GM19099 (cell line): ENCODE results near the gene CMTM8.

Experiments
- POLR2A ChIP-seq: IDR thresholded peaks from 3 replicates; pipeline ENCODE4 v1.6.1; 2011; ENCODE audit warnings: low read depth; ENCODE audit not compliant: insufficient read length; ENCODE audit errors: extremely low read depth

Gene CMTM8

DNA sequence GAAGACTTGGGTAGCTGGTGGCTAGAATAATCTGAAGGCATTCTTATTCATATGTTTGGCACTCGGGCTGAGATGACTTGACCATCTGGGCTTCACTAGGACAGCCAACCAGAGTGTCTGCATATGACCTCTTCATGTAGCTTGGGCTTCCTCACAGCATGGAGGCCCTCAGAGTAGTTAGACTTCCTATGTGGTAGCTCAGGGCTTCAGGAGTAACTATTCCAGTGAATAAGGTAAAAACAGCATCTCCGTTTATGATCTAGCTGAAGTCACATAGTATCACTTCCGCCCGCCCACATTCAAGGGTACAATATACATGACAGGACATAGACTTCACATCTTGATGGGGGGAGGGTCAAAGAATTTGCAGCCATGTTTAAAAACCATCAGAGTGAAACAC, 18.9 kb upstream of the CMTM8 start:
- TF ChIP-seq POLR2A = no peak

- no peak for TF ChIP-seq POLR2A
Observed at GRCh38 chr3:32220006-32220405, 18.5 kb upstream of the CMTM8 start.

DNA sequence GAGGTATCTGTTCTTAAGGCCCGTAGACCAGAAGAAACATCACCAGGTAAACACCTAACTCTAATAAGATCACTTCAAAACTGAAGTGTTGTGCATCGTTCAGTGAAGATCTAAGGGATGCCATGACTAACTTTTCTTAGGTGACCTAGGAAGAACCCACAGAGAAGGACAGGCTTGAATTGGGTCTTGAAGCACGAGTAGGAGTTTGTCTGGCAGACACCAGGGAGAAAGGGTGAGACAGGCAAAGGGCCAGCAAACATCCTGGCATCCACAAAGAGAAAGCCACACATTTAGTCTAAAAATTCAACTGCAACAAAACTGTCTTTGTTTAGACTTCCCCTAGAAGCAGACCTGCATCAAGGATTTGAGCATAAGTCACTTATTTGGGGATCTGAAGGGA, 15.5 kb upstream of the CMTM8 start:
- TF ChIP-seq POLR2A = no peak

DNA sequence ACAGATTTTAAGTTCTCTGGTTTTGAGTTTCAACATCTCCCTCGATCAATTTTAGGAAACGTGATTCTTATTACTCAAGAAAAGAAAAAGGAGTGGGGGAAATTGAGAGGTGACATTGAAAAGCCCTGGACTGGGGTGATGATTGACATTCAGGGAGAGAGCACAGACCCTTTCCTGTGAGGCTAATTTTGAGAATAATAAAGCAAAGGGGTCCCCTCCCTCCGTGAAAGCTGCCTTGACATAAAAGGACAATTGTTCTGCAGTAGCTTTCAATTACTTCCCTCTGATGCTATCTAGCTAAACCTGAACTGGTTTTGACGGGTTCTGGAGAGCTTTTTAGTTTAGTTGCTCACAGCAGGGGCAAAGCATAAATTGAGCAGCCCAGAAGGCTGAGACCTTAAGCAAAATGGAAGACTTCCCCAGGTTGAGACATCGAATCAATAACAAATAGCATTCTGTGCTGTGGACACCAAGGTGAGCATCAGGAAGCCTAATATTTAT, 14.4 kb upstream of the CMTM8 start:
- TF ChIP-seq POLR2A = no peak

- TF ChIP-seq POLR2A = no peak
Observed at GRCh38 chr3:32226875-32227500, 11.5 kb upstream of the CMTM8 start.

DNA sequence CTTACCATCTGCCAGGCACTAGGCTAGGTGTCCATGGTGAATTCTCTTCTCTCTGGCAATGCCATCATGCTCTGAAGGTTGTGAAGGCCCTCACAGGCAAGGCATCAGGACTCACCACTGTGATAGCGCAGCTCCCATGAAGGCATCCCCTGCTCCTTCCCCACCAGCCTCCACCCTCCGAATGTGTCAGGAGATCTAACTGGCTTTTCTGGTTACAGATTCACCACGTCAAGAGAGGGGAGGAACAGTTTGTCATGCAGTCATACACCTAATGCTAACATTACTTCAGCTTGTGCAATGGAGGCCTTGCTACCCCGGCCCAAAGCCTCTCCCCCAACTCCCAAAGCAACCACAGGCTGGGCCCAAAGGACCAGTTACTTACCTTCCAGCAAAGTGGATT, 8.9 kb upstream of the CMTM8 start:
- TF ChIP-seq POLR2A = no peak

DNA sequence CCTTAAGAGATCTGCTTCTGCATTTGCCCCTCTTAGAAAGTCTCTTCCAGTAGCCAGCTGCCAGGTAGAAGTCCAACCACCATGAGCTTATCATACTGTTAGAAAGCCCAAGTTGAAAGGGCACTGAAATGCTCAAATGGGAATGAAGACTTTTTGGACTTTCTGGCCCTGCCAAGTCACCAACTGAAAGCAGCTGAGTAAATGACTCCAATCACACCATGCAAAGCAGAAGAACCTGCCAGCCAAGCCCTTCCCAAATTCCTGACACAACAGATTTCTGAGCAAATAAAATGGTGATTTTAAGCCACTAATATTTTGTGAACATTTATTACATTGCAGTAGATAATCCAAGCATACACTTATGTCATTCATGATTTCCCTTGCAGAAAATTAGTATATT, 2.1 kb upstream of the CMTM8 start:
- TF ChIP-seq POLR2A = no peak

GRCh38 chr3:32237670-32238452, 619 bp upstream of the CMTM8 start:
- no peak for TF ChIP-seq POLR2A

- TF ChIP-seq POLR2A = no peak
Observed at GRCh38 chr3:32239307-32240158, 1.1 kb downstream of the CMTM8 start.

DNA sequence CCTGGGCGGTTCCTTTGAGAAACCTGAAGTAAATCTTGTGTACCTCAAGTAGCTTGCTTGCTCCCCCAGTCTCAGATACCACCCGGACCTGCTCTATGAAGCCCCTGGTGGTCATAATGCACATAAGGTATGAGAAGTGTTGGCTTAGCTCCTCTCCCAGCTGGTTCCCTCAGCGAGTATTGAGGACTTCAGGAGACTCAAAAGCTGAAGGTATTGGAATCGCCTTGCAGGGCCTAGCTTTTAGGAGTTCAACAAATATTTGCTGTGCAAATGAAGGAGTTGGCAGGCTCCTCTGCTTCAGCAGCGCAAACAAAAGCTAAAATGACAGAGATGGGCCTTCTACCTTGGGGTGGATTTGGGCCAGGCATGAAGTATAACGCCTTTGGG, 1.7 kb downstream of the CMTM8 start:
- TF ChIP-seq POLR2A = no peak

- no peak for TF ChIP-seq POLR2A
Observed at GRCh38 chr3:32241100-32241499, 2.6 kb downstream of the CMTM8 start.

DNA sequence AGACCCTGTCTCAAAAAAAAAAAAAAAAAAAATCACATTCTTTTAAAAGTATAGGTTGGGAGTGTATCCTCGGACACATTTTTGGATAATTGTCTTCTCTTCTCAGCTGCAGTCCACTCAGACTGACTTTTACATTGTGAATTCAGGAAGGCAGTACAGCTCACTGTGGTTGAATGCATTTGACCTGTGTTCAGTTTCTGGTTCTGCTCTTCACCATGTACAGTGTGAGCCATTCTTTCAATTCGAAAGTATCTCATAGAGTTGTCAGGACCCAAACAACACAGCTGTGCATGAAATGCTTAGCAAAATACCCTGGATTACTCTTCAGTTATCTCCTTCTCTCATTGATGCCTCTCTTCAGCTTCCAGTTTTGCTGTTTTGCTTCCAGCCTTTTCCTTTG, 5.0 kb downstream of the CMTM8 start:
- no peak for TF ChIP-seq POLR2A

DNA sequence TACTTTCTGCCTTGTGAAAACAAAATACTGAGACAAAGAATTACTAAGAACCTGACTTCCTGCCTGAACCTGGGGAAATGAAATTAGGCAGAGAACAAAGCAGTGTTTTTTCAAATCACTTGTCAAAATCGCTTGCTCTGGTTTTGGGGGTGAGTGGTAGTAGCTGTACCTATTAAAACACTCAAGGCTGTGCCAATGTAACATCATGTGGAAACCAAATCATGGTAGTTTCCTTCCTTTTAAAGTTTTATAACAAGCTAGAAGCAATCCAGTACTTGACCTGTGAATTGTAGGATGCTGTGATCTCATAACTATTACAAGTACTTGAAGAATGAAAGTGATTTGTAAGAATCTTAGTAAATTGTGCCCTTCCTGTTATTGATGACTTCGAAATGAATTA, 6.7 kb downstream of the CMTM8 start:
- no peak for TF ChIP-seq POLR2A

DNA sequence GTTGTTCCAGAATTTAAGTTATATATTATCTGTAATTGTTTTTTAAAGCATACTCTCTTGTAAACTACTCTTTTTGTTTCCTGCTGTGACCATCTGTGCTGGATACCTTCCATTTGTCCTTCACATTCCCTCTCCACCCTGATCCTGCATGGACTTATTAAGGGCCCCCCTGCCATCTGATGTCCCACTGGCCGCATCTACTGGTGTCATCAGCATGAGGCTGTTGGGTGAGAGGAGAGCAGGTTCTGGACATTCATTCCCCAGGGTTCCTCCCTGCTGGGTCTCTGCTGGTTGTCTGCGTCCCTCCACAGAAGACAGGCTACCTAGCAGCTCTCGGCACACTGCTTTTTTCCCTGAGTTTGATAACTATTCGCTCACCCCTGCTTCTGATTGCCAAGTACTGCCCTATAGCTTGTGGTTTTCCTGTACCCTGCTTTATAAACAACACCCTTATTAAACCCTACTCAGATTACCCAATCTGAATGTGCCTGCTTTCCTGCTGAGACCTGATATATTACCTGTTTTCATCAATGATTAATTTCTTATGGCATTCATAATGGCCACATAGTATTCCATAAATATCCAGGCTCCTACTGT, 7.7 kb downstream of the CMTM8 start:
- TF ChIP-seq POLR2A = no peak

DNA sequence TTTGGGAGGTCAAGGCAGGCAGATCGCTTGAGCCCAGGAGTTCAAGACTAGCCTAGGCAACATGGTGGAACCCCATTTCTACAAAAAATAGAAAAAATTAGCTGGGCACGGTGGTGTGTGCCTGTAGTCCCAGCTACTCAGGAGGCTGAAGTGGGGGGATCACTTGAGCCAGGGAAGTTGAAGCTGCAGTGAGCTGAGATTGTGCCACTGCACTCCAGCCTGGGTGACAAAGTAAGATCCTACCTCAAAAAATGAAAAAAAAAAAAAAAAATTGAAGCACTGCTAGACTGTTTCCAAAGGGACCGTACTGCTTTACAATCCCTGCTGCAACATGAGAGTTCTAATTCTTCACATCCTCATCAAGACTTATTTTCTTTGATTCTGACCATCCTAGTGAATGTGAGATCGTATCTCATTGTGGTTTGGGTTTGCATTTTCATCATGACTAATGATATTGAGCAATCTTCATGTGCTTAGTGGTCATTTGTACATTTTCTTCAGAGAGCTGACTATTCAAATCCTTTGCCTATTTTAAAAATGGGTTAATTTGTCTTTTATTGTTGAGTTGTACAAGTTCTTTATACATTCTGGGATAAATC, 10.8 kb downstream of the CMTM8 start:
- TF ChIP-seq POLR2A = no peak
